Stimulated activated CD8-positive, alpha-beta memory T cell treated with anti-CD3 and anti-CD28 coated beads, Interleukin-4, amount 100 ng/mL, for 4 hours (primary cell): ENCODE measurements around the gene STK24.
A peak's percentile ranks its signal among the peaks of the same experiment; 100 is the strongest.

Source experiments
- DNase-seq, 2 donors: peaks; one replicate each; pipeline ENCODE4 v3.0.0-alpha.2; 2020; ENCODE audit warnings: low read depth in 2 of 2, low spot score in 1 of 2

The STK24 gene

GRCh38 chr13:98476538-98476966 lies 100.4 kb downstream of the STK24 start:
- DNase-seq, result peak; percentile 73 to 85

GRCh38 chr13:98476106-98476505 lies 100.8 kb downstream of the STK24 start:
- peak in 1 of 2 donors; percentile 53 for DNase-seq

- DNase-seq, result no peak
Observed at GRCh38 chr13:98475522-98475921, 101.4 kb downstream of the STK24 start.

GRCh38 chr13:98474761-98475160 lies 102.1 kb downstream of the STK24 start:
- DNase-seq, result no peak

- DNase-seq, result no peak
Observed at GRCh38 chr13:98474292-98474691, 102.6 kb downstream of the STK24 start.

- DNase-seq, result no peak
Observed at GRCh38 chr13:98473788-98474144, 103.1 kb downstream of the STK24 start.

GRCh38 chr13:98473135-98473787 lies 103.6 kb downstream of the STK24 start:
- DNase-seq, result no peak

- no peak for DNase-seq
Observed at GRCh38 chr13:98471934-98472333, 105.0 kb downstream of the STK24 start.

GRCh38 chr13:98470920-98471319 lies 106.0 kb downstream of the STK24 start:
- DNase-seq, result no peak

GRCh38 chr13:98468929-98469328 lies 108.0 kb downstream of the STK24 start:
- DNase-seq, result no peak

- no peak for DNase-seq
Observed at GRCh38 chr13:98468361-98468760, 108.5 kb downstream of the STK24 start.

- DNase-seq, result no peak
Observed at GRCh38 chr13:98467263-98467985, 109.5 kb downstream of the STK24 start.

- no peak for DNase-seq
Observed at GRCh38 chr13:98466634-98467236, 110.2 kb downstream of the STK24 start.

- DNase-seq, result no peak
Observed at GRCh38 chr13:98462946-98463345, 114.0 kb downstream of the STK24 start.

GRCh38 chr13:98462241-98462882 lies 114.5 kb downstream of the STK24 start:
- DNase-seq, result no peak

- DNase-seq, result no peak
Observed at GRCh38 chr13:98461486-98462240, 115.2 kb downstream of the STK24 start.

- no peak for DNase-seq
Observed at GRCh38 chr13:98460516-98460915, 116.4 kb downstream of the STK24 start.

- no peak for DNase-seq
Observed at GRCh38 chr13:98459721-98460370, 117.1 kb downstream of the STK24 start.

- DNase-seq, result no peak
Observed at GRCh38 chr13:98459171-98459681, 117.7 kb downstream of the STK24 start.

GRCh38 chr13:98458431-98458830 lies 118.5 kb downstream of the STK24 start:
- no peak for DNase-seq
